NCI-H2196 treated with DMSO at 0.1 percent for 48 hours (cell line): ENCODE measurements around the gene RCC1.
"Not testable (repeated sequence)": the region's sequence is repeated elsewhere in the genome, so short reads cannot be mapped to it uniquely, and the experiment has no call there.

Experiments
- DNase-seq: peaks from one replicate; lab custom pipeline; 2025; ENCODE audit not compliant: unreplicated experiment; lab: John Stamatoyannopoulos, UW

RCC1 gene, protein sequence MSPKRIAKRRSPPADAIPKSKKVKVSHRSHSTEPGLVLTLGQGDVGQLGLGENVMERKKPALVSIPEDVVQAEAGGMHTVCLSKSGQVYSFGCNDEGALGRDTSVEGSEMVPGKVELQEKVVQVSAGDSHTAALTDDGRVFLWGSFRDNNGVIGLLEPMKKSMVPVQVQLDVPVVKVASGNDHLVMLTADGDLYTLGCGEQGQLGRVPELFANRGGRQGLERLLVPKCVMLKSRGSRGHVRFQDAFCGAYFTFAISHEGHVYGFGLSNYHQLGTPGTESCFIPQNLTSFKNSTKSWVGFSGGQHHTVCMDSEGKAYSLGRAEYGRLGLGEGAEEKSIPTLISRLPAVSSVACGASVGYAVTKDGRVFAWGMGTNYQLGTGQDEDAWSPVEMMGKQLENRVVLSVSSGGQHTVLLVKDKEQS

DNA sequence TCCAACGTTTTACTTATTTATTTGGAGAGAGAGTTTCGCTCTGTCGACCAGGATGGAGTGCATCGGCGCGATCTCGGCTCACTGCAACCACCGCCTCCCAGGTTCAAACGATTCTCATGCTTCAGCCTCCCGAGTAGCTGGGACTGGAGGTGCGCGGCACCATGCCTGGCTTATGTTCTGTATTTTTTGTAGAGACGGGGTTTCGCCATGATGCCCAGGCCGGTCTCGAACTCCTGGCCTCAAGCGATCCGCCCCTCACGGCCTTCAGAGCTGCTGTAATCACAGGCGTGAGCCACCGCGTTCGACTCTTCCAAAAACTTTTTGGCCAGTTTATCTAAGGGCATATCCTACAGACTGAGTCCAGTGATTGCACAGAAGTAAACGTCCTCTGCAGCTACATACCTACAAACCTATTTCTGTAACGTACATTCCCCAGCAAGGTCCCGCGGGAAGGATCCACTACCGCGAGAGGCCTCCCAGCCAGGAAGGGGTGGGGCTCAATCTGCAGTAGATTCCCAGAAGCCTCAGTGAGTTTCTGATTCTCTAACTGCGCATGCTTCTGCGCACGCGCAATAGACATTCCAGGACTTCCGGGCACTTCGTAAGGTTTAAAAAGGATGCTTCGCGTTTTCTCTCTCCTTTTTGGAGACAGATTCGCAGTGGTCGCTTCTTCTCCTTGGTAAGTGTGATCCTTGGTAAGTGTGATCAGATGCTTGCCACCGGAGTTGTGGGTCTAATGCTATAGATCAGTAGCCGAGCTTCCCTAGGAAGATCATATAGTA, at the start of gene RCC1:
TSS of gene RCC1 (plus strand) at position 638 of the 782 bp plus-strand sequence. CDS start 23,824 bp downstream, outside the sequence.
- peak; percentile 97 for DNase-seq

DNA sequence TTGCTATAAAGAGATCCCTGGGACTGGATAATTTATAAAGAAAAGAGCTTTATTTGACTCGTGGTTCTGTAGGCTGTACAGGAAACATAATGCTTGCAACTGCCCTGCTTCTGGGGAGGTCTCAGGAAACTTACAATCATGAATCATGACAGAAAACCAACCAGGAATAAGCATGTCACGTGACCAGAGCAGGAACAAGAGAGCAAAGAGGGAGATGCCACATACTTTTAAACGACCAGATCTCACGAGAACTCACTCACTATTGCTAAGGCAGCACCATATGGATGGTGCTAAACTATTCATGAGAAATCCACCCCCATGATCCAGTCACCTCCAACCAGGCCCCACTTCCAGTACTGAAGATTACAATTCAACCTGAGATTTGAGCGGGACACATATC, 49.8 kb upstream of the RCC1 start:
- DNase-seq, result no peak

DNA sequence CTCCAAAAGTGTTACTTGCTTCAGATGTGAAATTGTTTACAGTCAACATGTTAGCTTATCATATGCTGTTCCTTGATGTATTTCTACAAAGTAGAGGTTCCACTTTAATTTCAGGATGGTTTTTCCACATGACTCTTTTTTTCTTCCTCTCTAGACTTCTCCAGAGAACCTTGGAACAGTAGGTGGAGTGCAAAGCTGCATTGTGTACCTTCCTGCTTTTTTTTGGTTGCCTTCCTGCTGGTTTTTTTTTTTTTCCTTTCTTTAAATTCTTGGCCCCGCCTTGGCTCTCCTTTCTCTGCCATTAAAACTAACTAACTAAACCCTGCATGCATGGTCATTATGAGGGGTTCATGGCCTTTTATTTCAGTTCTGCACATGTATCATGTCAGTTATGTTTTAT, 48.2 kb upstream of the RCC1 start:
- no peak for DNase-seq

DNA sequence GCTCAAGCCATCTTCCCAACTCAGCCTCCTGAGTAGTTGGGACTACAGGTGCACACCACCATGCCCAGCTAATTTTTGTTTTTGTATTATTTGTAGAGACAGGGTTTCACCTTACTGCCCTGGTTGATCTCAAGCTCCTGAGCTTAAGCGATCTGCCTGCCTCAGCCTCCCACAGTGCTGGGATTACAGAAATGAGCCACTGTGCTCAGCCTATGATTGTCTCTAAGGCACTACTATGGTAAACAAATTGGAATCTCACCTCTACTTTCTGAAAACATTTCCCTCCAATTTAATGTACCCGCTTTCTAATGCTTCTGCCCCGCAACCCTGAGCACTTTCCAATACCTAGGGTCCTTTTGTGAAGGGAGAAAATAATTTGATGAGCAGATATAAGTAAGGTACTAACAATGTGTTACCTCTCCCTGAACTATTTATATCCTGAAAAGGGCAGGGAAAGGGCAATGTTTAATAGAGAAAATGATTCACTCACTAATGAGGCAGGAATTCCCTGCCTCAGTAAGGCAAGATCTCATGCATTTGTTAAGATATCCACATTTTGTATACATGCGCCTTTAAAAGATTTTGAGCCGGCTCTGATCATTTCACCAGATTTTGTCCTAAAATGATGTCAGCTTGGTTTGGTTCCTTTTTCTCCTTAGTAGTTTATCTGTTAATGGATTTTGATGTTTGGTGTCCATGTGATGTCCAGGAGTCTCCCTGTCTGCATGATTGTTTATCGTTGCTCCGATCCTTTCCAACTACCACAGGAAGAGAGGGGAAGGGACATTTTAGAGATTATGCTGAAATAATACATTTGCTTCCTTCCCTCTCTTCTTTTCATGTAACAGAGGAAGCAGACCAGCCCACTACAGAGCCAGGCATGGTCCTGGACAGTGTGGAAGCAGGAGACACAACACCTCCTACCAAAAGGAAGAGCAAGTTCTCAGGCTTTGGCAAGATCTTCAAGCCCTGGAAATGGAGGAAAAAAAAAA, 47.3 kb upstream of the RCC1 start:
- no peak for DNase-seq

DNA sequence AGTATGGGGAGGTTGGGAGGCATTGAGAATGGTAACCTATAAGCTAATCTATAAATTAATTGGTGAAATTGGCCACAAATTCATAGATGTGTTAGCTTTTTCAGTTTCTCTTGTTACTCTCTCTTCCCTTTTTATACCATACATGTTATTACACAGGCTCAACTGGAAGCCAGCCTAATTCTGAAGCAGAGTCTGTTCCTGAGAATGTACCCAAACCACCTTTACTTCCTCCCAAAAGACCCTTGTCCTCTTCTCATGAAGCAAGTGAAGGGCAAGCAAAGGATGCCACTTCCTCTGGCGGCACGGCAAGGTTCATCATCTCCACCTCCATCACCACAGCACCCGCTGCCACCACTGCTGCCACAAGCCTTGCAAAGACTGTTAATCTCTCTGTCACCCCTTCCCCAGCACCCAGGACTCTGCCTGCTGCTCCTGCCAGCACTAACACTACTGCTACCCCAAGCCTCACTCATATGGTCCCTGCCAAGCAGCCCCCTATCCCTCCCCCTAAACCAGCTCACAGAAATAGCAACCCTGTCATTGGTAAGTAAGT, 39.5 kb upstream of the RCC1 start:
- DNase-seq, result no peak

DNA sequence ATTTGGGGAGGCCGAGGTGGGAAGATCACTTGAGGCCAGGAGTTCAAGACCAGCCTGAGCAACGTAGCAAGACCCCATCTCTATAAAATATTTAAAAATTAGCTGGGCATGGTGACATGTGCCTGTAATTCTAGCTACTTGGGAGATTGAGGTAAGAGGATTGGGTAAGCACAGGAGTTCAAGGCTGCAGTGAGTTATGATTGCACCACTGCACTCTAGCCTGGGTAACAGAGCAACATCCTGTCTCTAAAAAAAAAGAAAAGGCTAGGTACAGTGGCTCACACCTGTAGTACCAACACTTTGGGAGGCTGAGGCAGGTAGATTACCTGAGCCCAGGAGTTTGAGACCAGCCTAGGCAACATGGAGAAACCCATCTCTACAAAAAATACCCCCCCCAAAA, 35.7 kb upstream of the RCC1 start:
- no peak for DNase-seq

DNA sequence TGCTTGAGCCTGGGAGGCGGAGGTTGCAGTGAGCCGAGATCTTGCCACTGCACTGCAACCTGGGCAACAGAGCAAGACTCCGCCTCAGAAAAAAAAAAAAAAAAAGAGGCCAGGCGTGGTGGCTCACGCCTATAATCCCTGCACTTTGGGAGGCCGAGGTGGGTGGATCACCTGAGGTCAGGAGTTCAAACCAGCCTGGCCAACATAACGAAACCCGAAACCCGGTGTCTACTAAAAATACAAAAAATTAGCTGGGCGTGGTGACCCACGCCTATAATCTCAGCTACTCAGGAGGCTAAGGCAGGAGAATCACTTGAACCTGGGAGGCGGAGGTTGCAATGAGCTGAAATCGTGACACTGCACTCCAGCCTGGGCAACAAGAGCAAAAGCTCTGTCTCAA, 26.3 kb upstream of the RCC1 start:
- not testable (repeated sequence) for DNase-seq

DNA sequence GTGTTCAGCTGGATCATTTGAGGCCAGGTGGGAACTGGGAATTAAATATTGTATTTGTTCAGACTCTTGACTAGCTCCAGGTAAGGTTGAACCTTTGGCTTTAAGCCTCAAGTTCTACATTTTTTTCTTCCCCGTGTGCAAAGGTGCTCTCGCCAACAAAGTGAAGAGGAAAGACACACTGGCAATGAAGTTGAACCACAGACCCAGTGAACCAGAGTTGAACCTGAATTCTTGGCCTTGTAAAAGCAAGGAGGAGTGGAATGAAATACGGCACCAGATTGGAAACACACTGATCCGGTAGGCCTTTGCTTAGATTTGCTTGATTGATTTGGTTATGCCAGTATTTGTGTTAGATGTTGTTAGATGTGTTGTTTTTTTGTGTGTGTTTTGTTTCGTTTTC, 25.5 kb upstream of the RCC1 start:
- no peak for DNase-seq

DNA sequence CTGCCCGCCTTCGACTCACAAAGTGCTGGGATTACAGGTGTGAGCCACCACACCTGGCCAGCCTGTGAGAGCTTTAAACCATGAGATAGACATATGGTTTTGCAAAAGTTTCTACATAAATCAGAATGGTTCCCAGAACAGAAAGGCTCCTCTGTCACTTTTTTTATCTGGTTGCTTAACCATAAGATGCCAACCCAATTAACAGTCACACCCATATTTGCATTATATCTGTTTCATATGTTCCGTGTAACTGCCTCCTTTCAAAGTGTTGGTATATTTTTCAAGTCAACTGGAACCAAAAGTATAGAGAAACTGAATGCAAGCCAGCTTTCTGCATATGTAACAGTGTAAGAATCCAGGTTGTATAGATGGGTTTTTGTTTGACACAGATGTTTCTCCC, 23.7 kb upstream of the RCC1 start:
- no peak for DNase-seq

DNA sequence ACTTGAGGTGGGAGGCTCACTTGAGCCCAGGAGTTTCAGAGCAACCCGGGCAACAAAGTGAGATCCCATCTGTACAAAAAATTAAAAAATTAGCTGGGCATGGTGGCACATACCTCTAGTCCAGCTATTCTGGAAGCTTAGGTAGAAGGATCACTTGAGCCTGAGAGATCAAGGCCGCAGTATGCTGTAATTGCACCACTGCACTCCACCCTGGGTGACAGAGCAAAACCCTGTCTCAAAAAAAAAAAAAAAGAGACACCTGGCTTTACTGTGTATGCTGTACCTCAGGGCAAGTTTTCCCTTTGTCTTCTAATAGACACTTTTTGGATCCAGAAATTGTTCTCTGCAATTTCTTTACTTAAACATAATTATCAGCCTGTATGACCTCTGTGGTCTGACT, 23.1 kb upstream of the RCC1 start:
- DNase-seq, result no peak

DNA sequence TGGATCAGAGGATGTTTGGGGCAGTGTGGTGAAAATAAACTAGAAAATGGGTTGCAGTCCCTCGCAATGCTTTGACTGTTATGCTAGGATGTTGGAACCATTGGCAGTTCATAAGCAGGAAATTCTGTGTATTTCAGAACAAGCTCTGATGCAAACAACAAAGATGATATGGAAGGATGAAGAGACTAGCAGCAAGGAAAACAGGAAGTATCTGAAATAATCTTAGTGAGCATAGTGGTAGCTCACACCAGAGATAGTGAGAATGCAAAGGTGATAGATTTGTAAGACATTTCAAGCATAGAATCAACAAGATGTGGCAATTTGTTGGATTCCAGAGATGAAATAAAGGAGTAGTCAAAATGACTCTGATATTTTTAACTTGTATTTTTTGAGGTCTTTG, 11.1 kb upstream of the RCC1 start:
- DNase-seq, result no peak

DNA sequence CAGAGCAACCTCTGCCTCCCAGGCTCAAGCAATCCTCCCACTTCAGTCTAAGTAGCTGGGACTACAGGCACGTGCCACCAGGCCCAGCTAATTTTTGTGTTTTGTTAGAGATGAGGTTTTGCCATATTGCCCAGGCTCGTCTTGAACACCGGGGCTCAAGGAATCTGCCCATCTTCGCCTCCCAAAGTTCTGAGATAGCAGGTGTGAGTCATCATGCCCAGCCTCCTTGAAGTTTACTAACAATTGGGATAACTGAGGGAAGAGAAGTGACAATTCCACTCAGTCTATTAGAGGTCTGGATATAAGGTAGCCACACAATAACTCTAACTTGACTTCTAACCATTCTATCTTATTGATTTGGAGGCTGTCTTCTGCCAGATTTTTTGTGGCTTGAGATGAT, 6.3 kb upstream of the RCC1 start:
- DNase-seq, result no peak

DNA sequence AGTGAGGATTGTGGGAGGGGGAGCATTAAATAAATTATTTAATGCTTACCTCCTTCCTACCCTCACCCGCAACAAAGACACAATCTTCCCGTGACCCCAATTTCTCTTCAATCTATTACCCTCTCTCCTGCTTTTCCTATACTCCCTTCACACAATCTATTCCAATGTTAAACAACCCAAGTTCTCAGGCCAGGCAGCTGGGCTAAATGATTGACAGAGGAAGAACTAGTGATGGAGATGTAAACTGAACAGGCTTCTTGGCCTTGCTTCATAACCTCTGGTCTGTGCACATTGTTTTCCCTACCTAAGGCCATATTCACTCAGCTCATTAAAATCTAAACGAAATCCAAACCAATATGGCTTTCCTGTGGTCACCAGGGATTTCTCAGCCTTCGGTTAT, 3.9 kb upstream of the RCC1 start:
- DNase-seq, result no peak

DNA sequence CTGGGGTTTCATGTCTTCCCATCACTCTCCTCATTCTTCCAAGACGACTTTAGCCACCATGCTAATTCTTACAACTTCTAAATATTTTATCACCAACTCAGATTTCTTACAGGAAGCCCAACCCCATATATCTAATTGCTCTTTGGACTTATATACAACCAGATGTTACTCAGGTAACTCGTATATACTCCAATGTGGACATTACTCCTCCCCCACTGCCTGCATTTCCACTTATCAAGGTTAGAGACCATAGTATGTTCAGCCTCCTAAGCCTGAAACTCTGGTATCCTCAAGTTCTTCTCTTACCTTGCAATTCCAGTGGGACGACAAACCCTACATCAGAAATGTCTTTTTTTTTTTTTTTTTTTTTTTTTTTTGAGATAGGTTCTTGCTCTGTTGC, 2.7 kb upstream of the RCC1 start:
- no peak for DNase-seq

DNA sequence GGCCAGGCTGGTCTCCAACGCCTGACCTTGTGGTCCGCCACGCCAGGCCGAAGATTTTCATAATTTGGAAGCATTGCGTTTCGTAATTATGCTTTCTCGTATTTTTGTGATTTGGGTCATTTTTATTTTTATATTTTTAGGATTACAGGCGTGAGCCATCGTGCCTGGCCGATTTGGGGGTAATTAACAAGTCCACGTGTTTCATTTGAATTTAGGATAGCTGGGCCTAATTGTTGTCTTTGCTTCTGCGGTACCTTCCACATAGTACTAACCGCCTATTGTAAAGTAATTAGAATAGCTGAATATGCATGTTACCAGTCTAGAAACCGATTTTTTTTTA, 1.0 kb downstream of the RCC1 start:
- DNase-seq, result no peak

DNA sequence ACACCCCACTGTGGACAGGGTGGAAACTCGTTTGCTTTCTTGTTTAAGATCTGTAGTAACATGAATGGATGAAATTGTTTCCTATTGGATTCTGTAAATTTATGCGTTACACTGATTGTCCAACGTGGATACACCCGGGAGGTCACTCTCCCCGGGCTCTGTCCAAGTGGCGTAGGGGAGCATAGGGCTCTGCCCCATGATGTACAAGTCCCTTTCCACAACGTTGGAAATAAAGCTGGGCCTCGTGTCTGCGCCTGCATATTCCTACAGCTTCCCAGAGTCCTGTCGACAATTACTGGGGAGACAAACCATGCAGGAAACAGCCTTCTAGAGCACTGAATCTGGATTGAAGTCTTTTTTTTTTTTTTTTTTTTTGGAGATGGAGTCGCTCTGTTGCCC, 1.4 kb downstream of the RCC1 start:
- DNase-seq, result no peak

DNA sequence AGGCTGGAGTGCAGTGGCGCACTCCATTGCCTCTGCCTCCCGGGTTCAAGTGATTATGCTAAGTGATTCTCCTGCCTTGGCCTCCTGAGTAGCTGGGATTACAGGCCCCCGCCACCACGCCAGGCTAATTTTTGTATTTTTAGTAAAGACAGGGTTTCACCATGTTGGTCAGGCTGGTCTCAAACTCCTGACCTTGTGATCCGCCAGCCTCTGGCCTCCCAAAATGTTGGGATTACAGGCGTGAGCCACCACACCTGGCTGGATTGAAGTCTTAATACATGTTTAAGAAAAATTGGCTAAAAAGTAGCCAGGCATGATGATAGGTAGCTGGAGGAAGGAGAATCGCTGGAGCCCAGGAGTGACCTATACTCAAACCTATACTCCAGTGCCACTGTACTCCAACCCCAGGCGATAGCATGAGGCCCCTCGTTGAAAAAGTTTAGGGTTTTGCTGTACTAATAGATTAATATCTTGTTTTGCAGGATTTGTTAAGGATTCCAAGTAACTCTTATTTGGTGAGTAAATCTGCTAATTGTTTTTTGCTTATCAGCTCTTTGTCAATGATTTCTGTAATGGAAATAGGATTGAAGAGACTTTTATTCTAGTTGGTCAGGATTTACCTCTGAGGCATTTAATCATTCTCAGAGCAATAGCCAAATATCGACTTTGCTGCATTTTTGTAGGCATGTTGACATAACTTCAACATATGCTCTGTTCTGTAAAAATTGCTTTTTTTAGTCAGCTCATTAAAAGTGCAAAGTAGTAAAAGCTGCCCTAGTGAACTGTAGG, 2.0 kb downstream of the RCC1 start:
- DNase-seq, result no peak

DNA sequence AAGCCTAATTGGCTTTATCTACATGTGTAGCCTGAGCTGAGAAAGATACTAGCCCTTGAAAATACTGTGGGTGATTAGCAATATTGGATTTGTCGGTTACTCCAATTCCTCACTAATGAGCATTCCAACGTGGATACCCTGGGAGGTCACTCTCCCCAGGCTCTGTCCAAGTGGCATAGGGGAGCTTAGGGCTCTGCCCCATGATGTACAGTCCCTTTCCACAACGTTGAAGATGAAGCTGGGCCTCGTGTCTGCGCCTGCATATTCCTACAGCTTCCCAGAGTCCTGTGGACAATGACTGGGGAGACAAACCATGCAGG, 2.6 kb downstream of the RCC1 start:
- DNase-seq, result no peak

DNA sequence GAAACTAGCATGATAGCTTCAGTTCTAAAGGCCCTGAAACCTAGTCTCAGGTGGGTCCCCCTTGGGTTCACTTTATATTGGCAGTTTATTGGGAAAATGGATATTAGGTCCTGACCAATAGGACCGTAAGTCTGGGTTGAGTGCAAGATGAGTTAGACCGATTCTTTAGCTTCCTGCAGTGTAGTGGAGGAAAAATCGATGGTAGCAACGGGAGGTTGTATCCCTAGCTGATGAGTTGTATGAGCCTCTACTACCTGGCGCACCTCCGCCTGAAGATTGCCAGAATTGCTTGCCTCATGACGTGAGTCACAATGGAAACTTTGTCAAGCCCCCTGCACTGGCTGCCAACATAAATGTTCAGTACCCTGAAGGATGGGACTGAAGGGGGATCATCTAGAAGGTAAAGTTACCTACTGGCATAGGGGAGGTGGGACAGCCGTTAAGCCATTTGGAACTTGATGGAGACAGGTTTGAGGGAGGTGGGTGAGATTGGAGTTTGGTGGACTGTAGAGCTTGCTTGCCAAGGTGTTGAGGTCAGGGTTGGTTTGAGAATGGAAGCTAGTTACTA, 3.9 kb downstream of the RCC1 start:
- no peak for DNase-seq
